ENCODE measurements around the gene WFDC1.

Gene WFDC1

GRCh38 chr16:84277244-84277823, 17.3 kb upstream of the WFDC1 start:
- DNase-seq: peak; percentile 53
- no peak overlapping the region for H3K27ac ChIP-seq (ENCODE audit: low read length)
- H3K4me3 ChIP-seq (ENCODE audit: low read depth in 1 of 2, low read length in 2 of 2): no peak overlapping the region
- H2AFZ ChIP-seq (ENCODE audit: low read depth, low read length): no peak overlapping the region
- no peak overlapping the region for H3K4me2 ChIP-seq (ENCODE audit: insufficient read depth, low read length)
- no peaks in the 10 kb centered on the region for H3K36me3 ChIP-seq (ENCODE audit: insufficient read depth, low read length)
- no peaks in the 10 kb centered on the region for H3K4me1 ChIP-seq (ENCODE audit: insufficient read depth, low read length)
- peak; percentile 86 for TF ChIP-seq CTCF (IDR thresholded peaks at IDR 0.05; ENCODE audit: borderline replicate concordance, extremely low read depth, low read length, poor library complexity, severe bottlenecking)
- TF ChIP-seq EZH2 (IDR thresholded peaks at IDR 0.05; ENCODE audit: borderline replicate concordance, low read depth, low read length, severe bottlenecking): no peak
- H3K27me3 ChIP-seq (ENCODE audit: insufficient read depth, low read length, poor library complexity): no peaks in the 10 kb centered on the region
- ATAC-seq (ENCODE audit: insufficient read depth, low read depth): peak; percentile 82
- no peaks in the 10 kb centered on the region for H3K9me3 ChIP-seq (ENCODE audit: insufficient read depth, low read length, severe bottlenecking)
- no peaks in the 10 kb centered on the region for H4K20me1 ChIP-seq (ENCODE audit: insufficient read depth, low read length)
- H3K79me2 ChIP-seq (ENCODE audit: insufficient read depth, low read length): no peaks in the 10 kb centered on the region
- H3K9ac ChIP-seq (ENCODE audit: low read depth, low read length): no peak overlapping the region

GRCh38 chr16:84278333-84278732, 16.3 kb upstream of the WFDC1 start:
- no peak overlapping the region for H3K9ac ChIP-seq (ENCODE audit: low read depth, low read length)
- H2AFZ ChIP-seq (ENCODE audit: low read depth, low read length): no peak overlapping the region
- no peaks in the 10 kb centered on the region for H3K79me2 ChIP-seq (ENCODE audit: insufficient read depth, low read length)
- H3K27me3 ChIP-seq (ENCODE audit: insufficient read depth, low read length, poor library complexity): no peaks in the 10 kb centered on the region
- no peak overlapping the region for H3K4me3 ChIP-seq (ENCODE audit: low read depth in 1 of 2, low read length in 2 of 2)
- H3K9me3 ChIP-seq (ENCODE audit: insufficient read depth, low read length, severe bottlenecking): no peaks in the 10 kb centered on the region
- ATAC-seq (ENCODE audit: insufficient read depth, low read depth): no peak
- H3K27ac ChIP-seq (ENCODE audit: low read length): no peak overlapping the region
- TF ChIP-seq CTCF (IDR thresholded peaks at IDR 0.05; ENCODE audit: borderline replicate concordance, extremely low read depth, low read length, poor library complexity, severe bottlenecking) (no peak), EZH2 (IDR thresholded peaks at IDR 0.05; ENCODE audit: borderline replicate concordance, low read depth, low read length, severe bottlenecking) (no peak)
- no peak for DNase-seq
- no peak overlapping the region for H3K4me2 ChIP-seq (ENCODE audit: insufficient read depth, low read length)
- H3K4me1 ChIP-seq (ENCODE audit: insufficient read depth, low read length): no peaks in the 10 kb centered on the region
- no peaks in the 10 kb centered on the region for H4K20me1 ChIP-seq (ENCODE audit: insufficient read depth, low read length)
- no peaks in the 10 kb centered on the region for H3K36me3 ChIP-seq (ENCODE audit: insufficient read depth, low read length)

GRCh38 chr16:84278968-84279367, 15.7 kb upstream of the WFDC1 start:
- DNase-seq: no peak
- no peaks in the 10 kb centered on the region for H3K79me2 ChIP-seq (ENCODE audit: insufficient read depth, low read length)
- H3K9ac ChIP-seq (ENCODE audit: low read depth, low read length): no peak overlapping the region
- ATAC-seq (ENCODE audit: insufficient read depth, low read depth): no peak
- no peak overlapping the region for H3K4me3 ChIP-seq (ENCODE audit: low read depth in 1 of 2, low read length in 2 of 2)
- H2AFZ ChIP-seq (ENCODE audit: low read depth, low read length): no peak overlapping the region
- no peaks in the 10 kb centered on the region for H3K36me3 ChIP-seq (ENCODE audit: insufficient read depth, low read length)
- H3K9me3 ChIP-seq (ENCODE audit: insufficient read depth, low read length, severe bottlenecking): no peaks in the 10 kb centered on the region
- no peaks in the 10 kb centered on the region for H4K20me1 ChIP-seq (ENCODE audit: insufficient read depth, low read length)
- no peaks in the 10 kb centered on the region for H3K4me1 ChIP-seq (ENCODE audit: insufficient read depth, low read length)
- H3K4me2 ChIP-seq (ENCODE audit: insufficient read depth, low read length): no peak overlapping the region
- TF ChIP-seq CTCF (IDR thresholded peaks at IDR 0.05; ENCODE audit: borderline replicate concordance, extremely low read depth, low read length, poor library complexity, severe bottlenecking): no peak
- TF ChIP-seq EZH2 (IDR thresholded peaks at IDR 0.05; ENCODE audit: borderline replicate concordance, low read depth, low read length, severe bottlenecking): no peak
- no peaks in the 10 kb centered on the region for H3K27me3 ChIP-seq (ENCODE audit: insufficient read depth, low read length, poor library complexity)
- H3K27ac ChIP-seq (ENCODE audit: low read length): no peak overlapping the region

Data from DND-41 (cell line).